ENCODE results near the gene CYBC1.

DNA sequence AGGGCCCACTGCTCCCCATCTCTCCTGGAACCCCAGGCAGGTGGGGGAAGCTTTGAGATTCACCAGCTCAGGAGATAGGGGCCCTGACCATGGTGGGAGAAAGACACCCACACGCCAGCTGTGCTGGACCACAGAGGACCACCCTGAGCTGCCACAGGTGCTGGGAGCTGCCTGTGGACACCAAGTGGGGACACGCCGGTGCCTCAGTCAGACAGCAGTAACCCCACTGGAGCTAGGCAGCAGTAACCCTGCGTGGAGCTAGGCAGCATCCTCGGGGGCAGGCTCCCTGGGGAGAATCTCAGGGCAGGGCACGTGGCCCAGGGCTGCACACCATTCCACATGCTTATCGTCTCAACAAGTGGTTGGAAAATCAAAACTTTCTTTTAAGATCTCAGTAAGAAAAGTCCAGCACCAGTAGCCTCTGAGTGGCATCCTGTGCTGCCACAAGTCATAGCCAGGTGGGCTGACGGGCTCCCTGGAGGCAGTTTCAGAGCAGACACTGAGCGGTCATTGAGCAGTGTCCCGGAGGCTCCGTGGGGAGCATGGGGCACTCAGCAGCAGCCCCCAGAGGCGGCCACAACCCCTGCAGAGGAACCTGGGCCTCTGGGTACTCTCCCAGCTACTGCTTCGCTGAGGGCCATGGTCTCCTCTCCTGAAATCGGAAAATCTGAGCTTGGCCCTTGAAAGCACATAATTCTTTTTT, 40.4 kb downstream of the CYBC1 start:
- TF ChIP-seq, protein P1, sequence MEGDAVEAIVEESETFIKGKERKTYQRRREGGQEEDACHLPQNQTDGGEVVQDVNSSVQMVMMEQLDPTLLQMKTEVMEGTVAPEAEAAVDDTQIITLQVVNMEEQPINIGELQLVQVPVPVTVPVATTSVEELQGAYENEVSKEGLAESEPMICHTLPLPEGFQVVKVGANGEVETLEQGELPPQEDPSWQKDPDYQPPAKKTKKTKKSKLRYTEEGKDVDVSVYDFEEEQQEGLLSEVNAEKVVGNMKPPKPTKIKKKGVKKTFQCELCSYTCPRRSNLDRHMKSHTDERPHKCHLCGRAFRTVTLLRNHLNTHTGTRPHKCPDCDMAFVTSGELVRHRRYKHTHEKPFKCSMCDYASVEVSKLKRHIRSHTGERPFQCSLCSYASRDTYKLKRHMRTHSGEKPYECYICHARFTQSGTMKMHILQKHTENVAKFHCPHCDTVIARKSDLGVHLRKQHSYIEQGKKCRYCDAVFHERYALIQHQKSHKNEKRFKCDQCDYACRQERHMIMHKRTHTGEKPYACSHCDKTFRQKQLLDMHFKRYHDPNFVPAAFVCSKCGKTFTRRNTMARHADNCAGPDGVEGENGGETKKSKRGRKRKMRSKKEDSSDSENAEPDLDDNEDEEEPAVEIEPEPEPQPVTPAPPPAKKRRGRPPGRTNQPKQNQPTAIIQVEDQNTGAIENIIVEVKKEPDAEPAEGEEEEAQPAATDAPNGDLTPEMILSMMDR (IDR thresholded peaks at IDR 0.05) = no peak
- TF ChIP-seq ZFX (IDR thresholded peaks at IDR 0.05; ENCODE audit: borderline replicate concordance) = no peak
